IPS DF 19.7 (cell line): Measurements from ENCODE around the gene MEG3.
"Not testable (repeated sequence)": the region's sequence is repeated elsewhere in the genome, so short reads cannot be mapped to it uniquely, and the experiment has no call there.

ENCODE experiments used
- DNase-seq: peaks from one replicate; pipeline ENCODE4 v3.0.0-alpha.2; 2013; ENCODE audit warnings: low read depth, low spot score

MEG3 gene

DNA sequence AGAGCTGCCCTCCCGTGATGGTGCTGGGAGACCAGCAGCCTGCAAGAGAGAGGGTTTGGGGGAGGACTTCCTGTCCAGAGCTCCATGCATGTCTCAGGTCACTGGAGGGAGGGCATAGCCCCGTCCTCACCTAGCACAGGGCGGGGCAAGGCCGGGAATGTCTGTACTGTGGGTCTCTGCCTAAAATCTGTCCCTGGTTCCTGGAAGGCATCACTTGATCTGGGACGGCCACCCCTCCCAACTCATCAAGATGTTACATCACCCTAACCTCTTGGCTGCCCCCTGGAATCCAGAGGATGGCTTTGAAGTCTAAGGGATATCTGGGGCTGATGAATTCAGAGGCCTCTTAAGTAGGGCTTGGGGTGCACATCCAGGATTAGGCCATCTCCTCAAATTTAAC lies 37.0 kb upstream of the MEG3 start:
- no peak for DNase-seq

DNA sequence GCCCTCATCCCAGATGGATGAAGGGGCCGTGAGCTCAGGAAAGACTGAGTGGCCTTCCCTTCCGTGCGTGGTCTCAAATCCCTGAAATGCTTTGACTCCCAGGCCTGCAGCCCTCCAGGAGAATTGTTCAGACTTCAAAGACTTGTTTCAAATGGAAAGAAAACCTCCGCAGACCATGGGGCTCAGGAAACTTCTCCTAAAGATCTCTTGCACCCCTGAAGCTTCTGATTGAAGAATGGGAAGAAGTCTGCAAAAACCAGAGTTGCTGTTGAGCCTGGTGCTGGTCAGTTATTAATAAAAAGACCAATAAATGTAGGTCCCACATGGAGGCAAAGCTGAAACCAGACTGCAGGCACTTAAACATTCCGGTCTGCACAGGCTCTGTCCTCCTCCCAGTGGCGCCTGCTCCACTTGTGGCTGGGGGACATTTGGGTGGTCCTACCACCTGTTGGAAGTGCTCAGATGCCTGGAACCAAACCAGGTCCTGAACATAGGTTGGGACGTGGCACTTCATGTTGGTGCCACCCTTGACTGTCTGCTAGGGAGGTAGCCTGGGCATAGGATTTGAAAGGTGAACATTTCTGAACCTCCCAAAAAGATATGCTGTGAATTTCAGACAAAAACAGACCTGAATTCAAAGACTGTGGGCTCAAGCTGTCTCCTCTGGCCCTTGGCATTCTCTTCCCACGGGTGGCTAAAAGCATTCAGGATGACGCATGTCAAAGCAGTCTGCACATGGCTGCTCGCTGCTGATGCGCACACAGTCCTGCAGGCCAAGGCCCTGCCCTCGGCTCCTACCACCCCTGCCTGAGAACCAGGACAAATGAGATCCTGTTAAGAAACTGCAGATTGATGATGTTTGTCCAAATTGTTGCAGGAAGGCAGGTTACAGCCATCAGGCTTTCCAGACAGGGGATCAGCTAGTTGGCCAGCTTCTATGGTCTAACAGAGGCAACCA lies 36.2 kb upstream of the MEG3 start:
- DNase-seq = no peak

GRCh38 chr14:100790502-100791347 lies 35.2 kb upstream of the MEG3 start:
- no peak for DNase-seq

- no peak for DNase-seq
These were observed 34.6 kb upstream of the MEG3 start for GRCh38 chr14:100791348-100791735.

DNA sequence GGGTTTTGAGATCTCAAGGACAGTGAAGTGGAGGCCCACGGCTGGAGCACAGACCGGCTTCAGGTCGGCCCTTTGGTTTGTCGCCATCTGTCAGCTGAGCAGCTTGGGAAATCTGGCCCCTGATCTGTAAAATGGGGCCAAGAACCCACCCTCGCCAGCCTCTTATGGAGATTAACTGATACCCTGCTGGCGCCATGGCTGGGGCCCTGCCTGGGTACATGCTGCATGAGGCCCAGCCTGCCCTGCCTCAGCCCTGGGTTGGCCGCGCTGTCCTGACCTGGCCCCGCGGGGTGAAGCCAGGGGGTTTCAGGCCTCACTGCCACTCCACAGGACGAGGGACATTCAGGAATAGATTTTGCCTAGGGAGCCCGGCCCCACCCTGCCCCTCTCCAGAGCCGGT lies 33.9 kb upstream of the MEG3 start:
- no peak for DNase-seq

GRCh38 chr14:100796946-100797345 lies 29.0 kb upstream of the MEG3 start:
- no peak for DNase-seq

DNA sequence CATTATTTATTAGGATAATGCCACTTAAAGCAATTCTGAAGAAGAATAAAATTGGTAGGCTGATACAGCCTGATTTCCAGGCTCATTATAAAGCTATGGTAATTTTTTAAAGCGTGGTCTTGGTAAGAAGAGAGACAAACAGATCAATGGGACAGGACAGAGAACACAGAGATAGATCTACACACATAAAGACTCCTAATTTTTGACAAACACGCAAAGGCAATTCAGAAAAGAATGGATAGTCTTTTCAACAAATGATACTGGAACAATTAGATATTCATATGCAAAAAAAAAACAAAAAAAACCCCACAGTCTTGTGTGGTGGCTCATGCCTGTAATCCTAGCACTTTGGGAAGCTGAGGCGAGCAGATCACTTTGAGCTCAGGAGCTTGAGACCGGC lies 25.9 kb upstream of the MEG3 start:
- DNase-seq = no peak

DNA sequence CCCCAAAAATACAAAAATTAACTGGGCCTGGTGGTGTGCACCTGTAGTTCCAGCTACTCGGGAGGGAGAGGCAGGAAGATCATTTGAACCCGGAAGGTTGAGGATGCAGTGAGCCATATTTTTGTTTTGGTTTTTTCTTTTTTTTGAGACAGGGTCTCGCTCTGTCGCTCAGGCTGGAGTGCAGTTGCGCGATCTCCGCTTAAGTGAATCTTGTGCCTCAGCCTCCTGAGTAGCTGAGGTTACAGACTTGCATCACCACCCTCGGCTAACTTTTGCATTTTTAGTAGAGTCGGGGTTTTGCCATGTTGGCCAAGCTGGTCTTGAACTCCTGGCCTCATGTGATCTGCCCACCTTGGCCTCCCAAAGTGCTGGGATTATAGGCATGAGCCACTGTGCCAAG lies 24.5 kb upstream of the MEG3 start:
- DNase-seq = not testable (repeated sequence)

DNA sequence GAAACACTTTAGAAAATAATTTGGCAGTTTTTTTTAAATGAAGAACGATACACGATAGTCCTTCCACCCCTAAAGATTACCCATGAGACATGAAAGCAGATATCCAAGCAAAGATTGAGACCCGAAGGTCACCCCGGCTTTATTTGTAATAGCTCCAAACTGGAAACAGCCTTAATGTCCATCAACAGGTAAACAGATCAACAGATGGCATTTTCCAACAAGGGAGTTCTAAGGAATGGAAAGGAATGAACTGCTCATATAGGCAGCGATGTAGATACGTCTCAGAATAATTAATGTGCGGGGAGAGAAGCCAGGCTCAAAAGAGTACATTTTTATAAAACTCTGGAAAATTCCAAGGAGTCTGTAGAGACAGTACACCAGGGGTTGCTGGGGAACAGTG lies 23.7 kb upstream of the MEG3 start:
- DNase-seq = no peak

GRCh38 chr14:100802766-100803165 lies 23.2 kb upstream of the MEG3 start:
- DNase-seq = no peak

DNA sequence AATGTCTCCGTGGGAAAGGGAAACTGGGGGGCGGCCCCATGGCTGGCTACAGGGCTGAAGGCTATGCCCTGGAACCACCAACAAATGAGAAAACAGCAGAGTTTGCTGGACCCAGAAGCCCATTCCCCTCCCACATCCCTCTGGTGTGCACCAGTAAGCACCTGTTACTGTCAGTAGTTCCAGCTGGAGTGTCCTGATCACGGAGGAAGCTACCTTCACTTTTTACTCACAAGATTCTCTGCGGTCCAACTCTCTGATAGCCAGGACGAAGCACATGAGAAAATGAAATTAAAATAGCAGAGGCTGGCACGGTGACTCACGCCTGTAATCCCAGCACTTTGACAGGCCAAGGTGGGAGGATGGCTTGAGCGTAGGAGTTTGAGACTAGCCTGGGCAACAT lies 22.7 kb upstream of the MEG3 start:
- DNase-seq = no peak

DNA sequence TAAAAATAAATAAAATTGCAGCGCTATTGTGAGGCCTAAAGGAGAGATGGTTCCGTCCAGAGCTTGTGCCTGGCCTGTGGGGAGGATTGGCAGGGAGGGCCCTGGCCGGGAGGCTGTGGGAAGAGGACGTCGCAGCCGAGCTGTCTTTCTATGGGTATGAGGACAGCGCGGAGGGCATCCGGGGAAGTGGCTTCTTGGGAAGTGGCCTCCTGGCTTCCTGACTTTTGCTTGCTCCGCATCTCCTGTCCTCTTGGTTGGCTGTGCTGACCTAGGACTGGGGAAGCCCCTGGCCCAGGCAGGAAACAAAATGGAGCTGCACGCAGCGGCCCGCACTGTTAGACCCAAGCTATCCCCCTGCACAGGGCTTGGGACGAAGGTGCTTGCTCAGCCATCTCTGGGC lies 22.2 kb upstream of the MEG3 start:
- no peak for DNase-seq

DNA sequence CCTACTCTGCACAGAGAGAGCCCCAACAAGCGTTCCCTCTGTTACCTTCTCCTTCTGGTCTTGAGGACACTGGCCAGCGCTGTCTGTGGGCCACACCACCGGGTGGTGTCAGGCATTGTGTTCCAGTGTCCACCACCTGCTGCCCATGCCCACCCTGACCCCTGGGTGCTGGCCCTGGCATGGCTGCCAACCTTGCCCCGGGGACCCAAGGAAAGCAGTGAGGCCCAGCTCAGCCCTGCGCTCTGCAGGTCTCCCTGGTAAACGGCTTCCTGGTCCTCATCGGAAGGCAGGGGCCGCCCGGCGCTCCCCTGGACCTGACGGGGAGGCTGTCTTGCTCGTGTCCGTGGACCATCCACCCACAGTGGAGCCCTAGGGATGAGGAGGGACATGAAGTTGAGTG lies 21.8 kb upstream of the MEG3 start:
- DNase-seq = no peak

GRCh38 chr14:100804558-100805309 lies 21.2 kb upstream of the MEG3 start:
- DNase-seq = peak; percentile 45

DNA sequence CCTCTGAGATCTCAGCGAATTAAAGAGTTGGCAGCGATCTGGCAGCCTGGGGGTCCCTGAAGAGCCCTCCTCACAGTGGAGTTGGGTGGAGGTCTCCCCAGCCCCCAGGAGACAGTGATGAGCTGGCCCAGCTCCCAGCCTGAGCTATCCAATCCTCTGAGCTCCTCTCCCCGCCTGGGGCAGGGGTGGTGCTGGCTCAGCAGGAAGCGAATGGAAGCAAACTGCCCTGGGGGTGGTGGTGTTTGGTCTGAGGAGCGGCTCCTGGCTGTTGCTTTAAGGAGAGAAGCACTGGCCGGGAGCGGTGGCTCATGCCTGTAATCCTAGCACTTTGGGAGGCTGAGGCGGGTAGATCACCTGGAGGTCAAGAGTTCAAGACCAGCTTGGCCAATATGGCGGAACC lies 19.5 kb upstream of the MEG3 start:
- no peak for DNase-seq

GRCh38 chr14:100807496-100807895 lies 18.4 kb upstream of the MEG3 start:
- DNase-seq = no peak

GRCh38 chr14:100807979-100808734 lies 17.8 kb upstream of the MEG3 start:
- no peak for DNase-seq

- no peak for DNase-seq
These were observed 15.5 kb upstream of the MEG3 start for GRCh38 chr14:100810435-100810834.

DNA sequence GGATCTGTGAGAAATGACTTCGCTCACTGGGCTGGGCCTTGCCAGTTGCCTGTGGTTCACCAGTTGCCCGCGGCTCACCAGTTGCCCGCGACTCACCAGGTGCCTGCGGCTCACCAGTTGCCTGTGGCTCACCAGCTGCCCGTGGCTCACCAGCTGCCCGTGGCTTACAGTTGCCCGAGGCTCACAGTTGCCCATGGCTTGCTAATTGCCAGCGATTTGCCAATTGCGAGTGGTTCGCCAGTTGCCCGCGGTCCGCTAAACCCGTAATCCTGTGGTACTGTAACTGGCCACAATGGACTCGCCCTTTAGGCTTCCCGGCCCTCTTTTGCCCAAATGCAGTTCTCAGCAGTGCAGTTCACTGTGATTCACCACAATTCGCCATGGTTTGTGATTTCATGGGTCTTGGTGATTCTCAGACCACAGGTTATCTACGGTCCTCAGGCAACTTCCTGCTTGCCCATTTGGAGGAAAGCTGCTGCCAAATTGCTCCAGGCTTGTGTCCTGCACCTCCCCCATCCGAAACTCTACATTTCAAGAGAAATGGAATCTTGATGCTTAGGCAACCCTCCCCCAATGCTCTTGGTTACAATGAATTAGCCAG lies 15.0 kb upstream of the MEG3 start:
- DNase-seq = no peak

GRCh38 chr14:100813291-100813690 lies 12.6 kb upstream of the MEG3 start:
- DNase-seq = no peak
